PC-3 (cell line): Measurements from ENCODE around the gene AJM1. TPM values are rescaled to one million over a fixed set of nuclear protein-coding genes. Genes with fewer than 3 reads are reported as not detected.

Experiments used
- ATAC-seq: fragments of 200-7000 bp; cut with Tn5 transposase; 2 replicates; pipeline ENCODE4 v1.9.1; 2020; ENCODE audit warnings: mild to moderate bottlenecking, moderate library complexity
- BruUV-seq: library from RNA; stranded (reverse); fragments of 400-500 nt; replicated peaks from 2 replicates; lab custom pipeline; 2021; lab: Mats Ljungman, UMichigan
- CTCF ChIA-PET: fragments of 300-600 bp; sonication (Branson Sonifier 250); formaldehyde crosslinking; loops from one replicate; lab custom pipeline; 2022; ENCODE audit warnings: antibody characterized with exemption; lab: Charles Lee
- POLR2A ChIA-PET: fragments of 300-600 bp; sonication (Branson Sonifier 250); formaldehyde crosslinking; loops from one replicate; lab custom pipeline; 2022; ENCODE audit warnings: antibody characterized with exemption; ENCODE audit not compliant: unreplicated experiment; lab: Charles Lee
- DNase-seq: peaks from one replicate; pipeline ENCODE4 v3.0.0-alpha.2; 2015
- H2AFZ ChIP-seq: fragments of 300-600 bp; sonication (generic); 2 replicates; pipeline ENCODE4 v1.6.0; 2016; ENCODE audit warnings: antibody characterized with exemption, low read length
- H3F3A ChIP-seq: fragments of 300-600 bp; sonication (generic); one replicate; pipeline ENCODE4 v1.6.0; 2017; ENCODE audit warnings: antibody characterized with exemption, low read length, control low read depth, mild to moderate bottlenecking; ENCODE audit not compliant: unreplicated experiment
- H3K27ac ChIP-seq: fragments of 300-600 bp; sonication (generic); 2 replicates; pipeline ENCODE4 v1.5.1; 2016; ENCODE audit warnings: mild to moderate bottlenecking, low read length
- H3K27me3 ChIP-seq: fragments of 300-600 bp; sonication (generic); 2 replicates; pipeline ENCODE4 v1.6.1; 2016; ENCODE audit warnings: low read length, mixed read lengths
- H3K36me3 ChIP-seq: fragments of 300-600 bp; sonication (generic); 2 replicates; pipeline ENCODE4 v1.6.1; 2016; ENCODE audit warnings: low read depth, mixed run types, low read length, mixed read lengths
- H3K4me1 ChIP-seq: fragments of 300-600 bp; sonication (generic); 2 replicates; pipeline ENCODE4 v1.5.1; 2016; ENCODE audit warnings: low read length; ENCODE audit not compliant: insufficient read depth
- H3K4me2 ChIP-seq: fragments of 300-600 bp; sonication (generic); 2 replicates; pipeline ENCODE4 v1.6.0; 2016; ENCODE audit warnings: low read length
- H3K4me3 ChIP-seq: fragments of 300-600 bp; sonication (generic); 2 replicates; pipeline ENCODE4 v1.5.1; 2016; ENCODE audit warnings: mild to moderate bottlenecking, low read length, mixed read lengths
- H3K79me2 ChIP-seq: fragments of 300-600 bp; sonication (generic); 2 replicates; pipeline ENCODE4 v1.6.1; 2017; ENCODE audit warnings: low read length, mixed read lengths
- H3K9ac ChIP-seq: fragments of 300-600 bp; sonication (generic); 2 replicates; pipeline ENCODE4 v1.6.0; 2016; ENCODE audit warnings: mild to moderate bottlenecking, low read length
- H3K9me2 ChIP-seq: fragments of 300-600 bp; sonication (generic); replicated peaks from 2 replicates; pipeline ENCODE4 v1.6.1; 2016; ENCODE audit warnings: mixed run types, low read length, mixed read lengths
- H3K9me3 ChIP-seq: fragments of 300-600 bp; sonication (generic); 2 replicates; pipeline ENCODE4 v1.6.1; 2016; ENCODE audit warnings: low read length, mixed read lengths
- H4K20me1 ChIP-seq: fragments of 300-600 bp; sonication (generic); 2 replicates; pipeline ENCODE4 v1.6.1; 2016; ENCODE audit warnings: low read length, mixed read lengths
- EZH2 ChIP-seq: fragments of 300-600 bp; sonication (generic); IDR thresholded peaks from one replicate; pipeline ENCODE4 v1.6.1; 2017; ENCODE audit warnings: antibody characterized with exemption, mild to moderate bottlenecking, low read length; ENCODE audit not compliant: unreplicated experiment
- EZH2phosphoT487 ChIP-seq: fragments of 300-600 bp; sonication (generic); IDR thresholded peaks from 2 replicates; pipeline ENCODE4 v1.6.1; 2018; ENCODE audit warnings: mild to moderate bottlenecking, antibody characterized with exemption, low read length, borderline replicate concordance
- intact Hi-C: fragments of 100-400 bp; cut with micrococcal nuclease; formaldehyde crosslinking; loops from 2 replicates; pipeline ENCODE4 v1.9.0; 2023
- total RNA-seq: library from RNA; depleted of rRNA; stranded (reverse); fragments of >200 nt; gene quantifications from 2 replicates; pipeline ENCODE4 v1.2.3, GENCODE V29; 2014
- TF ChIP-seq, protein P1 (sequence below): fragments of 300-600 bp; sonication (generic); conservative IDR thresholded peaks from 2 replicates; pipeline ENCODE4 v1.5.1; 2017; ENCODE audit warnings: antibody characterized with exemption, low read depth, mild to moderate bottlenecking, low read length

AJM1 gene
- total RNA-seq, 1 experiment from 2014 or later = 1.4 TPM

DNA sequence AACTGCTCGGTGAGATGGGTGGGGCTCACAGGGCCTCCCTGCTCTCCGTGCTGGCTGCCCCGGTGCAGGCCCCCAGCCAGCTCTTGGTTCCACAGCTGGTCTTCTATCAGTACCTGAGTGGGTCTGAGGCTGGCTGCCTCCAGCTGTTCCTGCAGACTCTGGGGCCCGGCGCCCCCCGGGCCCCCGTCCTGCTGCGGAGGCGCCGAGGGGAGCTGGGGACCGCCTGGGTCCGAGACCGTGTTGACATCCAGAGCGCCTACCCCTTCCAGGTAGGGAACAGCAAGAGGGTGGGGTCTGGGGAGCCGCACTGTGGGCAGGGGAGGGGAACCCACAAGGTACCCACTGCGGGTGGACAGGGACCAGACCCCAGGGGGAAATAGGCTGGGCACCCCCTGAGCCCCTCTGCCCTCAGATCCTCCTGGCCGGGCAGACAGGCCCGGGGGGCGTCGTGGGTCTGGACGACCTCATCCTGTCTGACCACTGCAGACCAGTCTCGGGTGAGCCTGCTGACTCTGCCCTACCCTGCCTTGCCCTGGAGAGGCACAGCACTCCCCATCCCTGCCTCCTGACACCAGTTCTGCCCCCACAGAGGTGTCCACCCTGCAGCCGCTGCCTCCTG lies 12.7 kb downstream of the AJM1 start:
- Histone ChIP-seq H4K20me1 (no peaks in the 10 kb centered on the region), H3K4me1 (peaks cover 4% of the 10 kb centered on the region), H3K4me2 (no peak overlapping the region), H3K36me3 (no peaks in the 10 kb centered on the region), H2AFZ (no peak overlapping the region), H3K9me2 (no peaks in the 10 kb centered on the region), H3K9me3 (no peaks in the 10 kb centered on the region), H3K4me3 (no peak overlapping the region), H3K9ac (no peak overlapping the region), H3K27ac (no peak overlapping the region), H3F3A (no peaks in the 10 kb centered on the region), H3K79me2 (no peaks in the 10 kb centered on the region), H3K27me3 (no peaks in the 10 kb centered on the region)
- ATAC-seq (no peak), DNase-seq (no peak)
- ChIA-PET CTCF (interaction anchor here (0.5 kb wide), 1 partner anchor 180 kb away, joined by 5 read pairs; no protein-coding TSS in a partner anchor), POLR2A (no interaction called here)
- TF ChIP-seq, protein P1, sequence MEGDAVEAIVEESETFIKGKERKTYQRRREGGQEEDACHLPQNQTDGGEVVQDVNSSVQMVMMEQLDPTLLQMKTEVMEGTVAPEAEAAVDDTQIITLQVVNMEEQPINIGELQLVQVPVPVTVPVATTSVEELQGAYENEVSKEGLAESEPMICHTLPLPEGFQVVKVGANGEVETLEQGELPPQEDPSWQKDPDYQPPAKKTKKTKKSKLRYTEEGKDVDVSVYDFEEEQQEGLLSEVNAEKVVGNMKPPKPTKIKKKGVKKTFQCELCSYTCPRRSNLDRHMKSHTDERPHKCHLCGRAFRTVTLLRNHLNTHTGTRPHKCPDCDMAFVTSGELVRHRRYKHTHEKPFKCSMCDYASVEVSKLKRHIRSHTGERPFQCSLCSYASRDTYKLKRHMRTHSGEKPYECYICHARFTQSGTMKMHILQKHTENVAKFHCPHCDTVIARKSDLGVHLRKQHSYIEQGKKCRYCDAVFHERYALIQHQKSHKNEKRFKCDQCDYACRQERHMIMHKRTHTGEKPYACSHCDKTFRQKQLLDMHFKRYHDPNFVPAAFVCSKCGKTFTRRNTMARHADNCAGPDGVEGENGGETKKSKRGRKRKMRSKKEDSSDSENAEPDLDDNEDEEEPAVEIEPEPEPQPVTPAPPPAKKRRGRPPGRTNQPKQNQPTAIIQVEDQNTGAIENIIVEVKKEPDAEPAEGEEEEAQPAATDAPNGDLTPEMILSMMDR = no peak
- no peak for TF ChIP-seq EZH2
- TF ChIP-seq EZH2phosphoT487 = no peak
- intact Hi-C loops = no loop called here
- BruUV-seq = no TSS peak

DNA sequence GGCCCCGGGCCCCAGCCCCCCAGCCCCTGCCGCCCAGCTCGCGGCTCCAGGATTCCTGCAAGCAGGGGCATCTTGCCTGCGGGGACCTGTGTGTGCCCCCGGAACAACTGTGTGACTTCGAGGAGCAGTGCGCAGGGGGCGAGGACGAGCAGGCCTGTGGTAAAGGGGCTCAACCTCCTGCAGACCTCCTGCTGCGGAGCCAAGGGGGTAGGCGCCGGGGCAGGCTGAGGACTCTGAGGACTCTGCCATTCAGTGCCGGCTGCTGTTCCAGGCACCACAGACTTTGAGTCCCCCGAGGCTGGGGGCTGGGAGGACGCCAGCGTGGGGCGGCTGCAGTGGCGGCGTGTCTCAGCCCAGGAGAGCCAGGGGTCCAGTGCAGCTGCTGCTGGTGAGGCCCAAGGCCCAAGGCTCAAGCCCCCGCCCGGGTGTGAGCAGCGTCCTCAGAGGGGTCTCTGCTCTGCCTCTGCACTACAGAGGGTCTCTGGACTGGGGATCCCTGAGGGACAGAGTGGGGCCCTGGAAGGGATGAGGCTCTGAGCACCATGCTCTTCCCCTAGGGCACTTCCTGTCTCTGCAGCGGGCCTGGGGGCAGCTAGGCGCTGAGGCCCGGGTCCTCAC lies 13.3 kb downstream of the AJM1 start:
- Histone ChIP-seq H2AFZ (no peak overlapping the region), H3K9ac (no peak overlapping the region), H3K9me2 (no peaks in the 10 kb centered on the region), H3K4me2 (no peak overlapping the region), H3K4me1 (no peaks in the 10 kb centered on the region; the same call in 1 of the 2 replicates), H3K27ac (no peak overlapping the region), H3K79me2 (no peaks in the 10 kb centered on the region), H3K4me3 (no peak overlapping the region), H3K9me3 (no peaks in the 10 kb centered on the region), H3F3A (no peaks in the 10 kb centered on the region), H3K36me3 (no peaks in the 10 kb centered on the region), H3K27me3 (no peaks in the 10 kb centered on the region), H4K20me1 (no peaks in the 10 kb centered on the region)
- ChIA-PET POLR2A (no interaction called here), CTCF (no interaction called here)
- intact Hi-C loops = no loop called here
- DNase-seq (no peak), ATAC-seq (no peak)
- BruUV-seq = no TSS peak
- TF ChIP-seq EZH2phosphoT487 (no peak), EZH2 (no peak)
- TF ChIP-seq, protein P1 = no peak

GRCh38 chr9:136856079-136856476 lies 13.8 kb downstream of the AJM1 start:
- TF ChIP-seq, protein P1 = no peak
- TF ChIP-seq EZH2phosphoT487 (no peak), EZH2 (no peak)
- Histone ChIP-seq H3K9me2 (no peaks in the 10 kb centered on the region), H3K4me2 (no peak overlapping the region), H3K4me1 (no peaks in the 10 kb centered on the region), H3K36me3 (no peaks in the 10 kb centered on the region; the same call in 1 of the 2 replicates), H3K79me2 (no peaks in the 10 kb centered on the region), H3K27me3 (no peaks in the 10 kb centered on the region), H3K9me3 (no peaks in the 10 kb centered on the region), H3F3A (no peaks in the 10 kb centered on the region), H3K9ac (no peak overlapping the region), H4K20me1 (no peaks in the 10 kb centered on the region), H3K27ac (no peak overlapping the region), H2AFZ (no peak overlapping the region), H3K4me3 (no peak overlapping the region)
- CTCF ChIA-PET = no interaction called here
- ATAC-seq (no peak), DNase-seq (no peak)
- no TSS peak for BruUV-seq
- intact Hi-C loops = no loop called here
- POLR2A ChIA-PET = interaction anchor here (0.5 kb wide), 1 partner anchor 78 kb away, joined by 3 read pairs; no protein-coding TSS in a partner anchor
